22Rv1 (cell line): Measurements from ENCODE around the gene BMAL2.

ENCODE experiments used
- H3K27ac ChIP-seq: fragments of 450-650 bp; 2 replicates; pipeline ENCODE4 v1.5.1; 2017
- CTCF ChIP-seq: fragments of 450-650 bp; IDR thresholded peaks from 2 replicates; pipeline ENCODE4 v1.5.1; 2017; ENCODE audit warnings: mild to moderate bottlenecking
- ZFX ChIP-seq: fragments of 450-650 bp; IDR thresholded peaks from 2 replicates; pipeline ENCODE4 v1.6.1; 2017; ENCODE audit warnings: antibody characterized with exemption, borderline replicate concordance

Gene BMAL2

GRCh38 chr12:27319409-27319808 is 13.2 kb upstream of the BMAL2 start:
- TF ChIP-seq CTCF (no peak), ZFX (no peak)
- no peak overlapping the region for H3K27ac ChIP-seq

GRCh38 chr12:27319848-27320247 is 12.8 kb upstream of the BMAL2 start:
- no peak overlapping the region for H3K27ac ChIP-seq
- TF ChIP-seq ZFX (no peak), CTCF (no peak)

GRCh38 chr12:27324530-27324929 is 8.1 kb upstream of the BMAL2 start:
- no peak overlapping the region for H3K27ac ChIP-seq
- TF ChIP-seq ZFX, result no peak
- TF ChIP-seq CTCF, result no peak

- H3K27ac ChIP-seq, result no peak overlapping the region
- no peak for TF ChIP-seq ZFX
- TF ChIP-seq CTCF, result no peak
Observed at GRCh38 chr12:27330846-27331245, 1.8 kb upstream of the BMAL2 start.

GRCh38 chr12:27331291-27331926 is 1.2 kb upstream of the BMAL2 start:
- no peak for TF ChIP-seq CTCF
- TF ChIP-seq ZFX, result no peak
- no peak overlapping the region for H3K27ac ChIP-seq

- TF ChIP-seq ZFX (no peak), CTCF (no peak)
Observed at GRCh38 chr12:27331927-27332324, 710 bp upstream of the BMAL2 start.

GRCh38 chr12:27332407-27332713 is 276 bp upstream of the BMAL2 start:
- TF ChIP-seq ZFX, result no peak
- TF ChIP-seq CTCF, result no peak
- H3K27ac ChIP-seq, result no peak overlapping the region

More at GRCh38 chr12:27331927-27332324, 710 bp upstream of the BMAL2 start:
- no peak overlapping the region for H3K27ac ChIP-seq
